Uterus (tissue), 4 donors: ENCODE data around the gene CDYL. TPM values are rescaled to one million over a fixed set of nuclear protein-coding genes. Genes with fewer than 3 reads are reported as not detected.

Experiments used
- DNase-seq, 2 donors: peaks; one replicate each; pipeline ENCODE4 v3.0.0-alpha.2; 2019 to 2020
- H3K27ac ChIP-seq, 2 donors: fragments of 200-600 bp; sonication (generic); 1 replicate in 1 of 2; 2 replicates in 1 of 2; pipeline ENCODE4 v1.5.1; 2016 to 2018
- H3K27me3 ChIP-seq, 2 donors: fragments of 200-600 bp; sonication (generic); one replicate each; pipeline ENCODE4 v1.5.1; 2018 to 2019; ENCODE audit warnings: control low read depth in 1 of 2
- H3K36me3 ChIP-seq, 2 donors: fragments of 200-600 bp; sonication (generic); one replicate each; pipeline ENCODE4 v1.5.1; 2019; ENCODE audit warnings: control low read depth in 1 of 2
- H3K4me1 ChIP-seq, 2 donors: fragments of 200-600 bp; sonication (generic); one replicate each; pipeline ENCODE4 v1.5.1; 2018 to 2019; ENCODE audit warnings: control low read depth in 1 of 2
- H3K4me3 ChIP-seq, 2 donors: fragments of 200-600 bp; sonication (generic); 1 replicate in 1 of 2; 2 replicates in 1 of 2; pipeline ENCODE4 v1.5.1; 2018 to 2019; ENCODE audit warnings: mild to moderate bottlenecking in 1 of 2
- H3K9me3 ChIP-seq, 2 donors: fragments of 200-600 bp; sonication (generic); one replicate each; pipeline ENCODE4 v1.5.1; 2019; ENCODE audit warnings: control low read depth in 1 of 2
- POLR2A ChIP-seq, 2 donors: fragments of 450-650 bp; IDR thresholded peaks; one replicate each; pipeline ENCODE4 v1.6.1; 2016; ENCODE audit warnings: antibody characterized with exemption in 2 of 2, mild to moderate bottlenecking in 1 of 2, moderate library complexity in 1 of 2
- intact Hi-C: fragments of 100-400 bp; cut with DNase I; formaldehyde crosslinking; loops from one replicate; pipeline ENCODE4 v1.15.1; 2023; ENCODE audit warnings: low total_unique reads
- total RNA-seq, 4 donors: library from RNA; depleted of rRNA in 3 of 4; stranded (reverse); fragments of >200 nt in 3 of 4; gene quantifications; one replicate each; pipeline versions ENCODE4 v1.1.0 to v1.2.4, GENCODE V29; 2014 to 2023
- TF ChIP-seq, protein P1 (sequence below), 4 experiments: fragments of 200-600 bp in 2 of 4; fragments of 450-650 bp in 2 of 4; sonication (generic) in 2 of 4; IDR thresholded peaks; one replicate each; pipeline ENCODE4 v1.5.1; 2016 to 2019; ENCODE audit warnings: antibody characterized with exemption in 4 of 4, mild to moderate bottlenecking in 2 of 4, moderate library complexity in 1 of 4
- donor health status: DM: yes; HTN: yes; CAD: no.

The CDYL gene
- total RNA-seq, 4 donors from 2014 or later: 24.1 to 118 (median 42.3) TPM

DNA sequence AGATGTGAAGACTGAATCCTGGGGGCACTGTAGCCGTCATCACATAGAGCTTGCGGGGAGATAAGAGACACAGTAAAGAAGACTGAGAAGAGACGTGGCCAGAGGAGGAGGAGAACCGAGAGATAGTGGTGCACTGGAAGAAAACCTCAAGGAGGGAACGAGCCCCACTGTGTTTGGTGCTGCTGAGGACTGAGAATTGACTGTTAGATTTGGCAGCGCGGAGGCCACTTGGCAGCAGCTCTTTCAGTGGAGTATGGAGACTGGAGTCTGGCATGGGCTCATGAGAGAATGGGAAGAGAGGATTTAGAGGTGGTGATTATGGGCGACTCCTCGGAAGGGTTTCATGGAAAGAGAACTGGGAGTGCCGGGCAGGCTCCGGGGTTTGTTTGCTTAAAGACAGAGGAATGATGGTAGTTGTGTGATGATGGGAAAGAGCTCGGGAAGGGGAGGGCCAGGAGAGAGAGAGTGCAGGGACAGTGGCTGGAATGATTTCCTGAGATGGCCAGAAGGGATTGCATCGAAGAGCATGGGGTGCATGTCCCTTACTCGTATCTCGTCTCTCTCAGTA lies 18.0 kb downstream of the CDYL start:
- intact Hi-C loops: no loop called here
- no peak for TF ChIP-seq POLR2A (IDR thresholded peaks at IDR 0.05)
- TF ChIP-seq, protein P1, sequence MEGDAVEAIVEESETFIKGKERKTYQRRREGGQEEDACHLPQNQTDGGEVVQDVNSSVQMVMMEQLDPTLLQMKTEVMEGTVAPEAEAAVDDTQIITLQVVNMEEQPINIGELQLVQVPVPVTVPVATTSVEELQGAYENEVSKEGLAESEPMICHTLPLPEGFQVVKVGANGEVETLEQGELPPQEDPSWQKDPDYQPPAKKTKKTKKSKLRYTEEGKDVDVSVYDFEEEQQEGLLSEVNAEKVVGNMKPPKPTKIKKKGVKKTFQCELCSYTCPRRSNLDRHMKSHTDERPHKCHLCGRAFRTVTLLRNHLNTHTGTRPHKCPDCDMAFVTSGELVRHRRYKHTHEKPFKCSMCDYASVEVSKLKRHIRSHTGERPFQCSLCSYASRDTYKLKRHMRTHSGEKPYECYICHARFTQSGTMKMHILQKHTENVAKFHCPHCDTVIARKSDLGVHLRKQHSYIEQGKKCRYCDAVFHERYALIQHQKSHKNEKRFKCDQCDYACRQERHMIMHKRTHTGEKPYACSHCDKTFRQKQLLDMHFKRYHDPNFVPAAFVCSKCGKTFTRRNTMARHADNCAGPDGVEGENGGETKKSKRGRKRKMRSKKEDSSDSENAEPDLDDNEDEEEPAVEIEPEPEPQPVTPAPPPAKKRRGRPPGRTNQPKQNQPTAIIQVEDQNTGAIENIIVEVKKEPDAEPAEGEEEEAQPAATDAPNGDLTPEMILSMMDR (IDR thresholded peaks at IDR 0.05): no peak
- peak in 1 of 2 donors; percentile 29 for DNase-seq
- Histone ChIP-seq H3K4me1 (peaks cover 0 to 21% of the 10 kb centered on the region in 2 donors), H3K36me3 (no peaks in the 10 kb centered on the region), H3K27ac (no peak overlapping the region), H3K4me3 (no peak overlapping the region), H3K9me3 (no peaks in the 10 kb centered on the region), H3K27me3 (no peaks in the 10 kb centered on the region)

DNA sequence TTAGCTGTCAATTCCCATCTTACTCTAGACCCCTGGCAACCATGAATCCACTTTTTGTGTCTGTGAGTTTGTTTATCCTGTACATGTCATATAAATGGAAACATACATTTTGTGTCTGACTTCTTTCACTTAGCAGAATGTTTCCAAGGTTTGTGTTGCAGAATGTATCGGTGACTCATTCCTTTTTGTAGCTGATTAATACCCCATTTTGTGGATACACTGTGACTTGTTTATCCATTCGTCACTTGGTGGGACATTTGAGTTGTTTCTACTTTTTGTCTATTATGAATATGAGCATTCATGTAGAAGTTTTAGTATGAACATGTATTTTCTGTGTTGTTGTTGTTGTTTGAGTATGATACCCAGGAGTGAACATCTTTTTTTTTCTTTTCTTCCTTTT lies 21.4 kb downstream of the CDYL start:
- intact Hi-C loops: no loop called here
- Histone ChIP-seq H3K36me3 (no peaks in the 10 kb centered on the region), H3K4me1 (peaks cover 0 to 17% of the 10 kb centered on the region in 2 donors), H3K27ac (no peak overlapping the region), H3K9me3 (peaks cover 0 to 4% of the 10 kb centered on the region in 2 donors), H3K27me3 (no peaks in the 10 kb centered on the region), H3K4me3 (no peak overlapping the region)
- TF ChIP-seq POLR2A (IDR thresholded peaks at IDR 0.05): no peak
- TF ChIP-seq, protein P1 (IDR thresholded peaks at IDR 0.05): no peak
- DNase-seq: no peak

DNA sequence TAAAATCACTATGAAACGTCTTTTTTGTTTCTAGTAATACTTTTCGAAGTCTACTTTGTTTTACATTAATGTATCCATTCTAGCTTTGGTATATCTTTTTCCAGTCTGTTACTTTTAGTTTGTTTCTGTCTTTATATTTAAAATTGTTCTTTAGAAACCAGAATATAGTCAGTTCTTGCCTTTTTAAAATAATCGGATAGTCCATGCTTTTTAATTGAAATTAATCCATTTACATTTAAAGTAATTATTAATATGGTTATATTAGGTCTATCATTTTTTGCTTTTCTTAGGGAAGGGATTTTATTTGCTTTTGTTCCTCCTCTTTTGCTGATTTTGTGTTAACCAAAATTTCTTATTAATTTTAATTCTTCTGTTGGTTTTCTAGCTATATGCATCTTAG lies 23.7 kb downstream of the CDYL start:
- H3K27me3 ChIP-seq: no peaks in the 10 kb centered on the region
- H3K27ac ChIP-seq: no peak overlapping the region
- H3K9me3 ChIP-seq: peaks cover 0 to 4% of the 10 kb centered on the region in 2 donors
- no peak for DNase-seq
- H3K4me3 ChIP-seq: no peak overlapping the region
- H3K36me3 ChIP-seq: no peaks in the 10 kb centered on the region
- H3K4me1 ChIP-seq: peaks cover 0 to 6% of the 10 kb centered on the region in 2 donors
- intact Hi-C loops: no loop called here
- TF ChIP-seq, protein P1 (IDR thresholded peaks at IDR 0.05): no peak
- no peak for TF ChIP-seq POLR2A (IDR thresholded peaks at IDR 0.05)

DNA sequence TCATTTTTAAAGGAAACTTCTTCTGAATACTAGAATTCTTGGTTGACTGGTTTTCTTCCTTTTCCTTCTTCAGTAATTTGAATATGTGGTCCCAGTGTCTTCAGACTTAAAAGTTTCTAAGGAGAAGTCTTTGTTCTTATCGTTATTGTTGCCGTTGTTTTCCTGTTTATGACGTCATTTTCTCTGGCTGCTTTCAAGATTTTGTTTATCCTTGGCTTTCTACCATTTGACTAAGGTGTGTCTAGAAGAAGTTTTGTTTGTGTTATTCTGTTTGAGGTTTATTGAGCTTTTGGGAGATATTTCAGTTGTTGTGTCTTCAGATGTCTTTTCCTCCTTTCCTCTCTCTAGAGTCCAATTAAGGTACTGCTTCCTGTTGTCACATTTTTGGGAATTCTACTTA lies 24.5 kb downstream of the CDYL start:
- H3K4me1 ChIP-seq: no peaks in the 10 kb centered on the region
- peaks cover 0 to 4% of the 10 kb centered on the region in 2 donors for H3K9me3 ChIP-seq
- no peaks in the 10 kb centered on the region for H3K27me3 ChIP-seq
- no peak overlapping the region for H3K4me3 ChIP-seq
- no peak overlapping the region for H3K27ac ChIP-seq
- DNase-seq: no peak
- no peak for TF ChIP-seq POLR2A (IDR thresholded peaks at IDR 0.05)
- TF ChIP-seq, protein P1 (IDR thresholded peaks at IDR 0.05): no peak
- no peaks in the 10 kb centered on the region for H3K36me3 ChIP-seq
- intact Hi-C loops: no loop called here

DNA sequence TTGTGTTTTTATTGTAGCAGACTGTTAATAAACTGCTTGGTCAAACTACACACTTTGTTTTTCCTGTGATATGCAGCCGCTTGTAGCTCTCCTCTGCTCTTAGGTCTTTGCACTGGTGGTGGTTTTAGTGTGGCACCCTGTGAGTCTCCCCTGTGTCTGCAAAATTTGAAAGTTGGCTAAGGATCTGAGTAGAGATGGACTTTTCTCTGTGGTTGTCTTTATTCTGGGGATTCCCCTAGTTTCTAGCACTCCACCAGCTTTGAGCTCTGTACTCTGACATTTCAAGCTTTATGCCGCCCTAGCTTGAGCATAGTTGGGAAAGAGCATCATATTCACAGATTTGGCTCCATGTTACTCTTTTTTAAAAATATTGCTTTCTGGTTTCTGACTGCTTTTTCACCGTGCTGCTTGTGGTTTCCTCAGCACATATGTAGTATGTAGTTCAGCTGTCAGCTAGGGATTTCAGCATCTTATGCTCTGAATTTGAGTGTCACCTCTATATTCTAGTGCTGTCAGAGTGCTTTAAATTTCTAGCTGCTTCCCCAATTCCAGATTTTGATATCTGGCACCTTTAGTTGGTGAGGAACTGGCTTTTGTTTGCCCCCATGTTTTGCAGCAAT lies 25.4 kb downstream of the CDYL start:
- no peaks in the 10 kb centered on the region for H3K4me1 ChIP-seq
- intact Hi-C loops: no loop called here
- H3K27ac ChIP-seq: no peak overlapping the region
- TF ChIP-seq, protein P1 (IDR thresholded peaks at IDR 0.05): no peak
- TF ChIP-seq POLR2A (IDR thresholded peaks at IDR 0.05): no peak
- peaks cover 0 to 4% of the 10 kb centered on the region in 2 donors for H3K9me3 ChIP-seq
- H3K4me3 ChIP-seq: no peak overlapping the region
- no peaks in the 10 kb centered on the region for H3K36me3 ChIP-seq
- H3K27me3 ChIP-seq: no peaks in the 10 kb centered on the region
- DNase-seq: no peak
